HEK293T (cell line): ENCODE results near the gene C6orf62.
"Not testable (repeated sequence)": the region's sequence is repeated elsewhere in the genome, so short reads cannot be mapped to it uniquely, and the experiment has no call there.

ENCODE experiments used
- CTCF ChIA-PET: fragments of 350-600 bp; formaldehyde crosslinking; extraction: SDS; loops from one replicate; lab custom pipeline; 2021; ENCODE audit warnings: antibody characterized with exemption, inconsistent platforms; lab: Yijun Ruan, JAX
- POLR2A ChIA-PET: fragments of 350-600 bp; formaldehyde crosslinking; extraction: SDS; loops from one replicate; lab custom pipeline; 2020; ENCODE audit warnings: antibody characterized with exemption, inconsistent platforms; lab: Yijun Ruan, JAX
- DNase-seq: peaks from one replicate; pipeline ENCODE4 v3.0.0; 2012; ENCODE audit warnings: mixed read lengths; ENCODE audit errors: extremely low spot score
- ARNT ChIP-seq: fragments of 450-650 bp; IDR thresholded peaks from 2 replicates; pipeline ENCODE4 v1.6.1; 2017; ENCODE audit warnings: mild to moderate bottlenecking
- BHLHE40 ChIP-seq: fragments of 450-650 bp; IDR thresholded peaks from 2 replicates; pipeline ENCODE4 v1.6.1; 2016; ENCODE audit warnings: mild to moderate bottlenecking, moderate library complexity, borderline replicate concordance
- CTBP1 ChIP-seq: fragments of 450-650 bp; IDR thresholded peaks from 2 replicates; pipeline ENCODE4 v1.6.1; 2016; ENCODE audit warnings: borderline replicate concordance
- ELF4 ChIP-seq: fragments of 450-650 bp; IDR thresholded peaks from 2 replicates; pipeline ENCODE4 v1.6.1; 2017; ENCODE audit warnings: antibody characterized with exemption
- FOXA1 ChIP-seq: fragments of 450-650 bp; IDR thresholded peaks from 2 replicates; pipeline ENCODE4 v1.6.1; 2016; ENCODE audit warnings: mild to moderate bottlenecking
- FOXK2 ChIP-seq: fragments of 450-650 bp; IDR thresholded peaks from 2 replicates; pipeline ENCODE4 v1.6.1; 2016; ENCODE audit warnings: mild to moderate bottlenecking
- FOXM1 ChIP-seq: fragments of 450-650 bp; IDR thresholded peaks from 2 replicates; pipeline ENCODE4 v1.6.1; 2017; ENCODE audit warnings: mild to moderate bottlenecking, borderline replicate concordance
- HDGF ChIP-seq: fragments of 450-650 bp; IDR thresholded peaks from 2 replicates; pipeline ENCODE4 v1.6.1; 2017; ENCODE audit warnings: antibody characterized with exemption, borderline replicate concordance
- L3MBTL2 ChIP-seq: fragments of 450-650 bp; conservative IDR thresholded peaks from 2 replicates; pipeline ENCODE4 v1.6.1; 2016; ENCODE audit warnings: mild to moderate bottlenecking
- LEF1 ChIP-seq: fragments of 450-650 bp; IDR thresholded peaks from 2 replicates; pipeline ENCODE4 v1.6.1; 2017; ENCODE audit warnings: mild to moderate bottlenecking, borderline replicate concordance
- NFRKB ChIP-seq: fragments of 450-650 bp; IDR thresholded peaks from 2 replicates; pipeline ENCODE4 v1.6.1; 2016; ENCODE audit warnings: mild to moderate bottlenecking, moderate library complexity
- PKNOX1 ChIP-seq: fragments of 450-650 bp; IDR thresholded peaks from 2 replicates; pipeline ENCODE4 v1.6.1; 2016
- SP1 ChIP-seq: fragments of 450-650 bp; IDR thresholded peaks from 2 replicates; pipeline ENCODE4 v1.6.1; 2017
- SUZ12 ChIP-seq: fragments of 450-650 bp; IDR thresholded peaks from 2 replicates; pipeline ENCODE4 v1.6.1; 2016; ENCODE audit warnings: mild to moderate bottlenecking
- TARDBP ChIP-seq: fragments of 450-650 bp; IDR thresholded peaks from 2 replicates; pipeline ENCODE4 v1.6.1; 2016
- ZNF384 ChIP-seq: fragments of 450-650 bp; IDR thresholded peaks from 2 replicates; pipeline ENCODE4 v1.6.1; 2016

The C6orf62 gene

GRCh38 chr6:24718449-24719124 lies 367 bp downstream of the C6orf62 start:
- TF ChIP-seq SP1 (no peak), LEF1 (no peak), FOXM1 (no peak), TARDBP (no peak), NFRKB (no peak), FOXA1 (no peak), SUZ12 (no peak), ARNT (no peak), FOXK2 (no peak), CTBP1 (no peak), ZNF384 (no peak), HDGF (no peak), ELF4 (no peak), L3MBTL2 (no peak)
- ChIA-PET POLR2A (interaction anchor here (2.3 kb wide), 1 partner anchor 57 kb away, joined by 12 read pairs; the partner anchor contains the start of gene GMNN), CTCF (no interaction called here)
- no peak for DNase-seq

- DNase-seq, CTCF ChIA-PET, POLR2A ChIA-PET: not testable (repeated sequence)
Observed at GRCh38 chr6:24716602-24717148, 2.3 kb downstream of the C6orf62 start.

GRCh38 chr6:24710519-24711303 lies 8.2 kb downstream of the C6orf62 start:
- POLR2A ChIA-PET: interaction anchor here (0.6 kb wide), 1 partner anchor 354 kb away, joined by 3 read pairs; no protein-coding TSS in a partner anchor
- DNase-seq: no peak
- CTCF ChIA-PET: no interaction called here
- TF ChIP-seq SP1: no peak
- no peak for TF ChIP-seq FOXM1
- TF ChIP-seq NFRKB: no peak
- no peak for TF ChIP-seq ELF4
- no peak for TF ChIP-seq L3MBTL2
- no peak for TF ChIP-seq CTBP1
- no peak for TF ChIP-seq BHLHE40
- no peak for TF ChIP-seq ZNF384
- TF ChIP-seq FOXK2: no peak
- no peak for TF ChIP-seq SUZ12
- TF ChIP-seq HDGF: no peak
- no peak for TF ChIP-seq ARNT
- TF ChIP-seq LEF1: no peak
- TF ChIP-seq TARDBP: no peak
- no peak for TF ChIP-seq PKNOX1
- no peak for TF ChIP-seq FOXA1

- no peak for TF ChIP-seq L3MBTL2
- POLR2A ChIA-PET: no interaction called here
- DNase-seq: no peak
- CTCF ChIA-PET: interaction anchor here (0.7 kb wide), 1 partner anchor 334 kb away, joined by 10 read pairs; no protein-coding TSS in a partner anchor
Observed at GRCh38 chr6:24709014-24709711, 9.8 kb downstream of the C6orf62 start.

DNA sequence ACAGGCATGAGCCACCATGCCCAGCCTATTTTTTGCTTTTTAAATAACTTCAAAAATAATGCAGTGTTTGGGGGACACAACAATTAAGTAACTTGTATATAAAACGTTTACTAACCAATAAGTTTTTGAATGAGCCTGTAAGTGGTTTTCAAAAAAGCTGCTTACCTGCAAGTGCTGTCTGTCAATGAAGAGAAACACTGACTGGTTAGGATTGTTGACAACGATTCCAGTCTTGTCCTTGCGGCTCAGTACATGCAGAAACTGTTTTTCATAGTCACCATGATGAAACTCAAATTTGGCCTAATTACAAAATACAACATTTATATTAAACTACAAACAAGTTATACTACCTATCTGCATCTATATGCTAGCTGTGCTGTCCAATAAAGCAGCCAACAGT lies 10.3 kb downstream of the C6orf62 start:
- TF ChIP-seq ARNT: no peak
- no peak for TF ChIP-seq ELF4
- no peak for TF ChIP-seq PKNOX1
- no peak for TF ChIP-seq CTBP1
- TF ChIP-seq SP1: no peak
- no peak for TF ChIP-seq L3MBTL2
- no peak for TF ChIP-seq ZNF384
- TF ChIP-seq LEF1: no peak
- no peak for TF ChIP-seq NFRKB
- no peak for TF ChIP-seq HDGF
- TF ChIP-seq FOXK2: no peak
- no peak for TF ChIP-seq FOXA1
- no peak for TF ChIP-seq SUZ12
- no peak for TF ChIP-seq FOXM1
- no peak for TF ChIP-seq BHLHE40
- DNase-seq: no peak
- ChIA-PET CTCF (no interaction called here), POLR2A (no interaction called here)

- no peak for DNase-seq
- ChIA-PET CTCF (interaction anchor here (0.6 to 1.7 kb wide), 4 partner anchors 17 to 313 kb away, joined by 3 to 5 read pairs (median 3); no protein-coding TSS in a partner anchor), POLR2A (no interaction called here)
- TF ChIP-seq ARNT (no peak), FOXA1 (no peak), NFRKB (no peak), PKNOX1 (no peak), SUZ12 (no peak), BHLHE40 (no peak), LEF1 (no peak), CTBP1 (no peak), FOXM1 (no peak)
Observed at GRCh38 chr6:24704468-24704867, 14.5 kb downstream of the C6orf62 start.
